GM21423 (cell line): Measurements from ENCODE around the gene DNAJC22.

Experiments
- ATAC-seq: cut with Tn5 transposase; IDR thresholded peaks from one replicate; pipeline ENCODE4 v1.9.1; 2021; ENCODE audit warnings: mild to moderate bottlenecking, moderate library complexity; ENCODE audit not compliant: unreplicated experiment

Gene DNAJC22

GRCh38 chr12:49342914-49343731 lies 3.6 kb upstream of the DNAJC22 start:
- no peak for ATAC-seq

- ATAC-seq = no peak
Measured at GRCh38 chr12:49344486-49345050, 2.1 kb upstream of the DNAJC22 start.

DNA sequence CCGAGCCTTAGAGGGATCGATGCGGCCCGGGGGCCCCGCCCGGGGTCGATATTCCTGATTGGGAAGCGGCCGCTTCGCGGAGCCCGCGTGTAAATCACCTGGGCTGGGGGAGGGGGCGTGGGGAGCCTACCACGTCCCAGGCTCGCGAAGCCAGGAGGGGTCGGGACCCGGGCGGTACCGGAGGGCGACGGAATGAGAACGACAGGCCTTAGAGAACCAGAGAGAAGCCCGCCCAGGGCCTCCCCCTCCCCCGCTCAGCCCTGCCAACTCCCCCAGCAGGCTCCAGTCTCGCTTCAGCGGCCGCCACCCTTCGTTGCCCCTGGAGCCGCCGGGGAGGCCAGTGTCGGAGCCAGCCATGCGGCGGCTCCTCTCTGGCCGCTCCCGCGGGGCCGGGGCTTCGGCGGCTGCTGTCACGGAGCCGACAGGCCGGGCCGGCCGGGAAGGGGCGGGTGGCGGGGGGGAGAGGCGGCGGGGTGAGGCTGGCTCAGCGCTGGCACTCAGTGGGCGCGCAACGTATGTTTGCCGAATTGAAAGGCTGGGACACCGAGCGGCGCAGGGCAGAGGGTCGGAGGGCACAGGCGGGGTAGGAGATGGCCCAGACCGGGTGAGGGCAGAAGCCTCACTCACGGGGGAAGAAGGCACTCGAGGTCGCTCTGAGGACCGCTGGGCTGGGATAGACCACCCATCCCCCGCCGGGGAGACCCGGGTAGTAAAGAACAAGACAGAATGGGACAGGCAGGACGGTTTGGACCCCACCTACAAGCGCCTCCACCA lies 1.4 kb upstream of the DNAJC22 start:
- ATAC-seq = no peak

GRCh38 chr12:49345825-49346658 lies 646 bp upstream of the DNAJC22 start:
- ATAC-seq = no peak

DNA sequence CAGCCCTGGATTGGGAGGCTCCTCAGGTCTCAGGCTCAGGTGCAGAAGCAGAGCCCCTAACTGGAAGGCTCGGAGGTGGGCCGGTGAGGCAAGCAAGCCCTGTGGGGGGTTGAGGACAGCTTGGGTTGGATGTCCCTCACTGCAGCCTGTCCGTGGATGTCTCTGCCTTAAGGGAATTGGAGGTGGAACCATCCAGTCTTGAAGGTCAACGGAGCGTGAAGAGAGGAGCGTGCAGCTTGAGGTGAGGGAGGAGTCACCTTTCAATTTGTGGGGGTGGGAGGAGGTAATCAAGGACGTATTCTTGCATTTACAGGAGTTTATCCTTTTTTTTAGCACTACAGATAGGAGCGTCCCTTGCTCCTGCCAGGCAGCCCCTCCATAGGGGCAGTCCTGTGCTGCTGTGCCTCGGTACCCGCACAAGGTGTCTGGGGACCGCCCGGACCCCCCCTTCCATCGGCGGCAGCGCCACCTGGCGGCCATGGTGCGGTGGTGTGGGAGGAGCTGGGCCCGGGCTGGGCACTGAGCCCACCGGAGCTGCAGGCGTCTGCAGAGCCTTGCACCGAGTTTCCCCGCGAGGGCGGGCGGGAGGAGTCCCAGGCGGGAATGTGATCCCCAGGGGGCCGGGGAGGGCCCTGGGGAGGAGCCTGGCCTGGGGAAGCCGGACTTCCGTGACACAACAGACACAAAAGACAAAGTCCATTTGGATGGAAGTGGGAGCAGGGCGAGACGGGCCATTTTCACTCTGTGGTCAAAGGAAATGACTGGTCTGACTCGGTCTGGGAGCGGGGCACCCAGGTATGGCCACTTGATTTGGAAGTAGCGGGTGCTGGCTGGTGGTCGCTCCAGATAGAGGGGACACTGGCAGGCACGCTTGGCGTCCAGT lies 864 bp downstream of the DNAJC22 start:
- ATAC-seq = no peak

DNA sequence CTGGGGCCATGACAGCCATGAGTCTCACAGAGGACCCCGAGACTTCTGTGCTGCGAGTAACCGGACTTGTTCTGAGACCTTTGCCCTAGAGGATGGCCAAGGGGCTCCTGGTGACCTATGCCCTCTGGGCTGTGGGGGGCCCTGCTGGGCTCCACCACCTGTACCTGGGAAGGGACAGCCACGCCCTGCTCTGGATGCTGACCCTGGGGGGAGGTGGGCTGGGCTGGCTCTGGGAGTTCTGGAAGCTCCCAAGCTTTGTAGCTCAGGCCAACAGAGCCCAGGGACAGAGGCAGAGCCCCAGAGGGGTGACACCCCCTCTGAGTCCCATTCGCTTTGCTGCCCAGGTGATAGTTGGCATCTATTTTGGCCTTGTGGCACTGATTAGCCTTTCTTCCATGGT lies 2.1 kb downstream of the DNAJC22 start:
- ATAC-seq = no peak

- no peak for ATAC-seq
Measured at GRCh38 chr12:49349266-49349665, 2.6 kb downstream of the DNAJC22 start.

GRCh38 chr12:49352351-49352750 lies 5.7 kb downstream of the DNAJC22 start:
- no peak for ATAC-seq

DNA sequence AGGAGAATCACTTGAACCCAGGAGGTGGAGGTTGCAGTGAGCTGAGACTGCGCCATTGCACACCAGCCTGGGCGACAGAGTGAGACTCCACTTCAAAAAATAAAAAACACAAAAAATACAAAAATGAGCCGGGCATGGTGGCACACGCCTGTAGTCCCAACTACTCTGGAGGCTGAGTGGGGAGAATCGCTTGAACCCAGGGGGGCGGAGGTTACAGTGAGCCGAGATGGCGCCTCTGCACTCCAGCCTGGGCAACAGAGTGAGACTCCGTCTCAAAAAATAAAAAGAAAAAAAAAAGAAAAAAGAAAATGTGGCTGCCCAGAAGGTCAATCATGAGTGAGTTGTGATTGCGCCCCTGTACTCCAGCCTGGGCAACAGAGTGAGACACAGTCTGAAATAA lies 9.2 kb downstream of the DNAJC22 start:
- ATAC-seq = no peak

GRCh38 chr12:49357103-49357678 lies 10.5 kb downstream of the DNAJC22 start:
- ATAC-seq = no peak

- ATAC-seq = peak; percentile 49
Measured at GRCh38 chr12:49358483-49359141, 11.9 kb downstream of the DNAJC22 start.

DNA sequence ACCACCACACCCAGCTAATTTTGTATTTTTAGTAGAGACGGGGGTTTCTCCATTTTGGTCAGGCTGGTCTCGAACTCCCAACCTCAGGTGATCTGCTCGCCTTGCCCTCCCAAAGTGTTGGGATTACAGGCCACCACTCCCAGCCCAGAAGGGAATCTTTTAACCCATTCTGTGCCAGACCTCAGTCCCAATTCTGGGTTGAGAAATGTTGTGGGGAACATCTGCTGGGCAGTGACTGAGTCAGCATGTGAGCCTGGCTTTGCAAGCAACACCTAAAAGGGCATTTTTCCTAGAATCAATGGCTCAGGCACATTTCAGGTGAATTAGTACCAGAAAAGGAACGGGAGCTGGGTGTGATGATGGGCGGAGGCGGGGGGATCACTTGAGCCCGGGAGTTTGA lies 13.0 kb downstream of the DNAJC22 start:
- ATAC-seq = no peak

- no peak for ATAC-seq
Measured at GRCh38 chr12:49362077-49362476, 15.4 kb downstream of the DNAJC22 start.

DNA sequence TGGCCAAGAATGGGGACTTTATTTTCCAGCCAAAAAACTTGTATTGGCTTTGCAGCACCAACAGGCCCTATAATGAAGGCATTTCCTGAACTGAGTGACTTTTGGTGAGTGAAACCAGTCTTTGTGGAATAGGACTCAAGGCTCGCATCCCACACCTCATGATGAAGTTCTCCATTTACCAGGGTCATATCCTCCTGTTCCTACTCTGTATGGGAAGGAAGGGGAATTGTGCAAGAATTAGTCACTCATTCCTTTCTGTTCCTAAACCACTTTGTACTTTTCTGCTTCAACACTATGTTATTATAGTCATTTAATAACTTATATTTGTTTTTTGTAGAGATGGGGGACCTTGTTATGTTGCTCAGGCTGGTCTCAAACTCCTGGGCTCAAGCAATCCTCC lies 18.3 kb downstream of the DNAJC22 start:
- ATAC-seq = no peak

- no peak for ATAC-seq
Measured at GRCh38 chr12:49365542-49365941, 18.9 kb downstream of the DNAJC22 start.

DNA sequence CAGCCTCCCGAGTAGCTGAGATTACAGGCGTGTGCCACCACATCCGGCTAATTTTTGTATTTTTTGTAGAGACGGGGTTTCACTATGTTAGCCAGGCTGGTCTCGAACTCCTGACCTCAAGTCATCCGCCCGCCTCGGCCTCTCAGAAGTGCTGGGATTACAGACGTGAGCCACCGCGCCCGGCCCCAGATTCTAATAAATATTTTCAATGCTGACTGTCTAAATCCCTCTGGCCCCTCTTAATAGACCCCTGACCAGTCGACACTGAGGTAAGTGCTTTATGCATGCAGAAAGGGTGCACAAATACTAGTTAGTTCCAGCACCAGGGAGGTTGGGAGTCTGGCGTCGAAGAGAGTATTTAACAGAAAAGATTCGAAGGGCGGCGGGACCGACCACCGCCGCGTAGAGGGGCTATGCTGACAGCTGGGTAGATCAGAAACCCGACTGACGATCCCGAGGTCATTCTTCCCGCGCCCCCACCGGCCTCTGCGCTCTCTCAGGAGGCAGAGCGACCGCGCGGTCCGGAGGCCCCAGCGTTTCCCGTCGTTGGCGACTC lies 19.5 kb downstream of the DNAJC22 start:
- ATAC-seq = peak; percentile 5

DNA sequence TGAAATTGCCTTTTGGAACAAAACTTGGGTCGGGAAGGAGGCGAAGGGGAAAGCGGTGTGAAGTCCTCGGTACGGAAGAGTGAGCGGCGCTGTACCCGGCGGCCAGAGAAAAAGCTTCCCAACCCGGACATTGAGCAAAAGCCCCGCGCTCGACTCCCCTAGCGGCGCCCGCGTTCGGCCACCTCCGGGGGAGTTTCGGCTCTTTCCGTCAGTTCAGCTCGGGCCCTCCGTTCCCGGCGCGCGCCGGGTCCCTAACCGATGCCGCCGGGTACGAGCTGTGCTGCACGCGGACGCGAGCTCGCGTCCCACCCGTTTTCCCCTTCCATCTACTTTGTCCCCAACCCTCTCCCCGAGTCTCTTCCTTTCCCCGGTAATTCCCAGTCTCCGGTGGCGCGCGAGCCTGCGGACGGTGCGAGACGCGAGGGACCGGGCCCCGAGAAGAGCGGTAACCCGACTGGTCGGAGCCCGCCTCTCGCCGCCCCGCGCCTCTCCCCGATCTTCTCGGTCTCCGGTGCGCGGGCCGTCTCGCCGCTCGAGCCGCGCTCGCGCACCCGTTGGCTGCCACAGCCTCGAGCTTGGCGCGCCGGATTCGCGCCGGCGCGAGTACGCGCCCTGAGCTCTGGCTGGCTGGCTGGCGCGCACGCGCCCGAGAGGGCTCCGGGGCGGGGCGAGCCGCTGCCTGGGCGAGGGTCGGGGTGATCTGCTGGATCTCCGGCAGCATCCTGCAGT lies 20.1 kb downstream of the DNAJC22 start:
- ATAC-seq = peak; percentile 61
